Daoy (cell line): ENCODE data around the gene PRAC2. TPM values are rescaled to one million over a fixed set of nuclear protein-coding genes. Genes with fewer than 3 reads are reported as not detected.

Experiments used
- DNase-seq: peaks from one replicate; pipeline ENCODE4 v3.0.0-alpha.2; 2015; ENCODE audit warnings: low read depth
- total RNA-seq: library from RNA; depleted of rRNA; stranded (reverse); fragments of >200 nt; shearing (Covaris generic); gene quantifications from 2 replicates; pipeline ENCODE4 v1.2.3, GENCODE V29; 2014

Gene PRAC2
- total RNA-seq, 1 experiment from 2014 or later: not detected

DNA sequence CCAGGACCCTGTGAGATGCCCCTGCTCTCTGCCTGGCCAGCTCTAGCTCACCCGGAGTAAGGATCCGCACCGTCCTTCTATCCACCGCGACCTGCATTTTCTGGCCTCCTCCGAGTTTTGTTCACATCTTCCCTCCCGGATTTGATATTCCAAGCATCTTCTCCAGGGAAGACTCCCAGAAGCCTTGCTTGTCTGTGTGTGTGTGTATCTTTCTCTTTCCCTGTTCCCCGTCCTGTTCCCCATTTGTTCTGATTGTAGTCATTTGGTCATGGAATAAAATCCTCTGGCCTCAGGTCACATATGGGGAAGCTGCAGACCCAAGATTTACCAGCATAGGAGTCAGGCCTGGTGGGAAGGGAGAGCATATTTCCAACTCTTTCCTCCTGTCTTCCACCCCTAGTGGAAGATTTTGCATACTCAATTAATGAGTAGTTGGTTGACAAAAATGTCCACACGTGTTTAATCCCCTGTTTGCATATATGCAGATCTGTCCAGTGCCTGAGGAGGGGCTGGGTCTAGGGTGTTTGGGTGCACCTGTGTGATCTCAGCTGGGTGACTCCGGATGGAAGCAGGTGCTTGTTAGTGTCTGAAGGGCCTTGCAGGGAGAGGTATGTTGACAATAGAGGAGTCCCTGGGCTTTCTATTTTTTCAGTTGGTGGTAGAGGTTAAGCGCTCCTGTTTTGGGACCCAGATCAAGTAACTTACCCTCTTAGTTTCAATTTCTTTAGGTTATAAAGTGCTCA, 2.5 kb upstream of the PRAC2 start:
- DNase-seq: no peak

DNA sequence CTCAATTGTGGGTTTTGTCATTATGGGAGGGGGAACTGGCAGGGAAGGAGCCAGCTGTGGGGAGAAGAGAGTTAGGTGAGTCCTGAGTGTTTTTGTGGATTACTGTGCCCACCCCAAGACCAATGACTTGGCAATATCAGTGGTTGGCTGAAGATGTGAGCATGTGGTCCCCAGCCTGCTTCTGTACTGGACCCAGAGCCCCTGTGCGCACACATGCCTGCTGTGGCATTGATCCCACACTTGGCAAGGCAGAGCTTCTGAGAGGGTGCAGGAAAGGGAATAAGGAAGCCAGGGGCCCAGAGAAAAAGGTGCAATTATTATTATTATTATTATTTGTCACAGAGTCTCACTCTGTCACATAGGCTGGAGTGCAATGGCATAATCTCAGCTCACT, 2.0 kb upstream of the PRAC2 start:
- DNase-seq: no peak

DNA sequence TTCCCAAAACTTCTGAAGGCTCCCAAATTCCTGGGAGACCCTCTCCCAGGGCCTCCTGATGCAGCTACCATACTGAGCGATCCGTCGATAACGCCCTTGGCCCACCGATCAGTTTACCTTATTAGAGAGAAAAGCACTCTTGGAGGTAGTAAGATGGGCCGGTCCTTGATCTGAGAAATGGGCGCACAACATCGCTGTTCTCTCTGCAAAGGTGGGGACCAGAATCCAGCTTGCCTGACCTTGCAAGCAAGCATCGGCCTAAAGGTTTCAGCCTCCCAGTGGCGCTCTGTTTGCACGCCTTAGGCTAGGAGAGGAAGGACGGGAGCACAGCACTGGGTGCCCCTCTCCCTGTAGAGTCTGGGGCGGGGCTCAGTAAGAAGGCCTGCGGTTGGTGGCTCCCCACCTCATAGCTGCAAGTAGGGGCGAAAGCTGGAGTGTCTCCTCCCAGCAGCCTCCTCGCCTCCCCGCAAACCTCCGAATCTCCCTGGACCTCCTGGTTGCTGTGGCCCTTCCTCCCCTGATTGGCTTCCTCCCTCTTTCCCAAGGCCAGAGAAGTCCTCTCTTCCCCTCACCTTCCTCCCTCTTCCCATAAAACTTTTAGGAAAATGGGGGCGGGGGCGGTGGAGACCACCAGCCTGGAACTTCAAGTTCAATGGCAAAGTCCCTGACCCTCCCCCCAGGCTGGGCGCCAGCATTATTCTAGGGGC, 631 bp upstream of the PRAC2 start, which contains the start of gene PRAC1:
TSS of gene PRAC1 (minus strand) at position 318 of the 707 bp plus-strand sequence. CDS start at position 192, 126 bp downstream.
- DNase-seq: no peak

DNA sequence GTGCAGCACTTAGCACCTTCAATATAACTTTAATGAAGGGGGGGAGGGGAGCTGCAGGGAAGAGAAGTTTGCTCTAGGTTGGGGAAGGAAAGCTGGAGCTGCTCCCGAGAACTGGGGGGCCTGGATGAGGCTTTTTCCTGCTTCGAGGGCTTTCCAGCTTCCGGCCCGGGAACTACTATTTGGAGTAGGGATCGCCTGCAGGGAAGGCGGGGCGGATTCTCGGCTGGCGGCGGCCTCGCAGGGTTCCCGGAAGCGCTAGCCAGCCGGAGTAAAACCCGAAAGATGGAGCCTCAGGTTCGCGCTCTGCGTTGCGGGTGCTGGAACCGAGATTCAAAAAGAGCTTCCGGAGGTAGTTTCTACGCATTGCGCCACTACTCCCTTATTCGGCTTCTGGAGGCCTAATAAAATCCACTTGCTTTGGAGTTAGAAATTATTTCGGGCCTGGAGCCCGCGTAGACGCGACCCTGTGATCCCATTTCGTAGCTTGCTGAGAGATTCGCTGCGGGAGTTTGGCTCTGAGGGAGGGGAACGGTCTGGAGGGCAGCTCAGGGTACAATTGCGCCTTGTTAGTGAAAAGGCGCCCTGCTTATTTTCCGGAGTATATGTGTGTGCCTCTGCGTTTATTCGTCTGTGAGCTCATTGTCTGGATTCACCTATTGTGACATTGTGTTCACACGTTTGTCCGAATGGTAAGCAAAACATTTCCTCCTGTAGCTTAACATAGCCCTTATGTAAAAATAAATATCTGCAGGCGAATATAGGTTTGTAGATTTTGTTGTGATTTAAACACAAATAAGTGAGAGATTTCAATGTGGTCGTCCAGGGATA, 652 bp downstream of the PRAC2 start:
- DNase-seq: peak; percentile 35

DNA sequence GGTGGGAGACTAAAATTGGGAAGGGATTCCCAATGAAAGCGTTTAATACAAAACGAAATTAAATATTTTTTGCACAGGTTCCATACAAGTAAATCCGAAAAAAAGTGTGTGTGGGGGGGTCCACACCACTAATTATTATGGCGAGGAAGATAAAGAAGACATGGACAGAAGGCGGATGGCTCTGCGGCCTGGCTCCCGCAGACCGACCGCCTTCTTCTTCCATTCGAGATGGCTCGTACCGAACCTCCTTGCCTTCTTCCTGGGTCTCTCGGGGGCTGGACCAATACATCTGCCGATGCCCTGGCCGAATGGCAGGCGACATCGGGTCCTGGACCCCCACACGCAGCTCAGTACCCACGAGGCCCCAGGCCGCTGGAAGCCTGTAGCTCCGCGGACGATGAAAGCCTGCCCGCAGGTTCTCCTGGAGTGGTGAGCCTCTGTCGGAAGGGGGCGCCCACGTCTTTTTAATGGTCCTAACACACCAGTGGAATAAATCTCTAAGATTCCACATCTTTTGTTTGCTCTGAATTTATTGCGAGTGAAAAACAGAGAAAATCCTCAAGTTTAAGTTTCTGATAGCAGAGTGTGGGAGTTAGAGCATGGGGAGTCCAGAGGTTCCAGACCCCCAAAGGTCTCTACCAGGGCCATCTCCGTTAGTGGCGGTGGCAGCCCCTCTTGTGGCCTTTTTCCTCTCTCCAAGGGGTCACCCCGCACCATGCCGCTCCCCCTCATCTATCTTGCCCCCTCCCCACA, 1.4 kb downstream of the PRAC2 start:
- peak; percentile 67 for DNase-seq

DNA sequence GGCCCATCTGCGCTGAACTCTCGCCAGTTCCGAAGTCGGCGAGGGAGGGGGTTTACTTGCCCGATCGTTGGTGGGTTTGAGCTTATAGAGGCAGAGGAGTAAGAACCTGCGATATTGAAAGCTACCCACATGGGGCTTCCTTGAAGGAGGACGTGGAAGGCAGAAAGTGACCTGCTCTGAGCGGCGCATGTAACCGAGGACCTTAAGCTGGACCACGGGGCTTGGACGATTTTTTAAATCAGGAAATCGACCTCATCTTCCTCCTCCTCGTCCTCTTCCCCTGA, 2.0 kb downstream of the PRAC2 start:
- DNase-seq: no peak

DNA sequence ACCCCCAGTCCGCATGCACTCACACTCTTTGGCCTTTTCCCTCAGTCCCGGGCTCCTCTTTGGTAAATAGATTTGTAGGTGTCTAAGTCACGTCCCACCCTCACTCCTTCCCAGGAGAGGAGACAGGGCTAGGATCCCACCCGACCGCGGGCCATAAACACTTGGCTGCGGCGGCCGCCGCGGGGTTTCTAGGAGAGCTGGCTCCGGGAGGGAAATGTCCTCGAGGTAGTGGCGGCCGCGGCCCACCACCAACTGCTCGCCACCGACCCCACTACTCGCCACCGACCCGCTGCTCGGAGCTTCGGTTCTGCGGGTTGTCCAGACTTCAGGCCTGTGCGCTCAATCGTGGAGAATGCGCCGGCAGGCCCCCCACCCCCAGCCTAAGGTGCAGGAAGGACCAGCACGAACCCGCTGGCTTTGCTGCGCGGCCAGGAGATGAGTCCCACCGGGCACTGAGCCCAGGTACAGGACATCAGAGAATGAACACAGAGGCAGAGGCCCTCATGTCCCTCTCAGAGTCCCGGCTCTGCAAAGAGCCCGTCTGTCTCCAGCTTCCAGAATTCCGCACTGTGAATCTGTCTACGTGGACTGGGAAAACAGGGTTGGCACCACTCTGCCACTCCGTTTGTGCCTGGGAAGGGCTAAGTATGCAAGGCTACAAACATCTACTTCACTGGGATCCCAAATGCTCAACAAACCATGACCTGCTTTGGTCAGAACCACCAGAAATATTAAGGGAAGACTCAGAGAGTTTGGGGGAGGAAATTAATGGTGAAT, 2.5 kb downstream of the PRAC2 start:
- DNase-seq: no peak

DNA sequence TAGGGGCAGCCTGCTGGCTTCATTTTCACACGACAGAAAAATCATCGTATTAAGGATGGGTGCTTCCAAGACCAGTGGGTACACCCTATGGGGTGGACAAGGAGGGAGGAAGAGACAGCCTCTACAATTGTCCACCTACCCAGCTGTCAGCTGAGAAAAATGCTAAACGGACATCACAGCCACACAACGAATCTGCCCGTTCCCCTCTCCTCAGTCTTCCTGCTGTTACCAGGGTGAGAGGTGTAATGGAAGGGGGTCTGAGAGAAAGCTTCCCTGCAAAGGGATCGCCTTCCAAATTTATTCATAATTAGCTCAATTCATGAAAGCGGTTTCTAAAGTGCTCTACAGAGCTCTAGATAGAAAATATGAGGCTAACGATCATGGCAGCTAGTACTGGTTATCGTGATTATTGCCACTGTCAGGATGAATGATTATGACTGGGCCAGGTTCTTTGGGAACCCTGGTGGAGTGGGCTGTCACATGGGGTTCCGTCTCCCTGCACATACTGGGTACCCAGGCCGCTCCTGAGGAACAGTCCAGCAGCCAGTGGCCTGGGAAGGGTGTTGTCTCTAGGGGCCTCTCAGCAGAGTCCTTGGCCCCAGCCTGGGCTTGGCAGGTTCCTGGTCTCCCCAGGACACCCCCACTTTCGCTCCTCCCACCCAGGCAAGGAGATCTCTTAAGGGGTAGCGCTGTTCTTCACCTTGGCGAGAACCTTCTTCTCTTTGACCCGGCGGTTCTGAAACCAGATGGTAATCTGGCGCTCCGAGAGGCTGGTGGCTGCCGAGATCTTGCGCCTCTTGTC, 3.3 kb downstream of the PRAC2 start:
- no peak for DNase-seq

DNA sequence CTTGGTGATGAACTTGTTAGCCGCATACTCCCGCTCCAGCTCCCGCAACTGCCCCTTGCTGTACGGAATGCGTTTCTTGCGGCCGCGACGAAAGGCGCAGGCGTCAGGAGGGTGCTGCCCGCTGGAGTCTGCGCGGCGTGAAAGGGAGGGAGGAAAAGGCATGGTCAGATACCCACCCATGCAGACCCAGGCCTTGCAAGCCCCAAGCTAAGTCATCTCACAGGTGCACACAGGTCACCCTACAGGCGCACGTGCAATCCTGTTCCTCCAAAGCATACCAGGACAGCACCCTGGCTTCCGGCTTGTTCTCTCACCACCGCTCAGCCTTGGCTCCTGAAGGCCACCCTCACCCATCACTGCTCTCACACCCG, 3.9 kb downstream of the PRAC2 start:
- DNase-seq: no peak

DNA sequence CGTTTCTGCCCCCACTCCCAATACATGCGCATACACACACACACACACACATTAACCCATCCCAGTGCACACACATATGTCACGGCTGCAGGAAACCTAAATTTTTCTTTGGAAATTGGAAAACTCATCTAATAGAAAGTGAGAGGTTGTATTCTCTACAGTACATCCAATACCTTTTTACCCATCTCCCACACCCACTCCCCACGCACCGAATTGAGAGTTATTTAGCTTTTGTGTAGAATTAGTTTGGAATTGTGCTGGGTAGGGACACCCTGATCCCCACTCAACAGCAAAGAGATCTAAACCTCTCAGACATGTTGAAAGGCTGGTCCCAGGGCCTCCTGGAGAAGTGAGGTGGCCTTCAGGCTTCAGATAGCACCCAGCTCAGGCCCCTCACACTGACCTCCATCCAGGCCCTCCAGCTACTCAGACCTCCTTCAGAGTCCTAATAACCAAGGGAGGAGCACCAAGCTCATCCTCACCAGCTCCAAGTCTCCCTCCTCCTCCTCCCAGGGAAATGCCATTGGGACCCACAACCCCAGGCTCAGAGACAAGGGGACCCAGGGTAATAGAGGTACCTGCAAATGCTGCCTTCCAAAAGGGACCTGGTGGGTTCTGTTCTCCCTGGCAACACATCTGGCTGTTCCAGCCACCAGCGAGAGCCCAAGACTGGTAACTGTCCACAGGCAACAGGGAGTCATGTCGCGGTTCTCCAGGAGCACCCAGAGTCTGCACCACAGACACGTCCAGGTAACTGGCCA, 4.6 kb downstream of the PRAC2 start:
- DNase-seq: no peak

DNA sequence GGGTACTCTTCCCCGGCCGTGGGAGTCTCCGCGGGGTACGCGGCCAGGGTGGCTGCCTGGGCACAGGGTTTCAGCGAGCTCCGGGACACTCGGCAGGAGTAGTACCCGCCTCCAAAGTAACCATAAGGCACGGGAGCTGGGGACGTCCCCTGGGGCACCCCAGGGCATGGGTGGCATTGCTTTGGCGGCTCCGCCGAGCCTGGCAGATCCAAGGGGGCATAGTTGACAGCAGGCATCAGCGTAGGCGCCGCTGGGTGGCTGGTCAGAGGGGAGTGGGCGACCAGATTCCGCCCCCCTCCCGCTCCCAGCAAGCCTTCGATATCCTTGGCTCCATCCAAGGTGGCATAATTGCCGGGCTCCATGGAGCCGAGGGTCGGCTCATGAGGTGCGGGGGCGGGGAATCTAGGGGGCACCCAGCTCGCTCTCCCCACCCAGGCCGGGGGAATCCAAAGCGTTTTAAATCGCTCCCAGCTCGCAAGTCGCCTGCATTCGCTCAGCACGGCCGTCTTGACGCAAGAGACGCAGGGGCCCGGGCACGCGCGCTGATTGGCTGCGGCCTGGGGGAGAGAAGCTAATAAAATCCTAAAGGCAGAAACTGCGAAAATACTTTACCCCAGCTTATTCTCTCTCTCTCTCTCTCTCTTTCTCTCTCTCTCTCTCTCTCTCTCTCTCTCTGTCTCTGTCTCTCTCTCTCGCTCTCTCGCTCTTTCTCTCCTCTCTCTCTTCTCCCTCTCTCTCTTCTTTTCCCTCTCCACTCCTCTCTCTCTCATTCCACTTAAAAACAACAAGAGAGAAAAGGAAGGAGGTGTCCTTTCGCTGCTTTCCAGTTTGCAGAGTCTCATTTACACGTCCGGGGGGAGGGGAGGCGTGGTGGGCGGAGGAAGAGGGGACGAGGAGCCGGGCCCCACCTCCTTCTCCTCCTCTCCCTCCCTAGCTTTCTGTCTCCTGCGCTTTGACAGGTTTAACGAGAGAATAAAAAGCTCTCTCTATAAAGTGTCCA, 5.5 kb downstream of the PRAC2 start, which contains the start of gene HOXB13:
TSS of gene HOXB13 (minus strand) at position 519 of the 1,000 bp plus-strand sequence. CDS start at position 362, 157 bp downstream.
- peak; percentile 74 for DNase-seq

DNA sequence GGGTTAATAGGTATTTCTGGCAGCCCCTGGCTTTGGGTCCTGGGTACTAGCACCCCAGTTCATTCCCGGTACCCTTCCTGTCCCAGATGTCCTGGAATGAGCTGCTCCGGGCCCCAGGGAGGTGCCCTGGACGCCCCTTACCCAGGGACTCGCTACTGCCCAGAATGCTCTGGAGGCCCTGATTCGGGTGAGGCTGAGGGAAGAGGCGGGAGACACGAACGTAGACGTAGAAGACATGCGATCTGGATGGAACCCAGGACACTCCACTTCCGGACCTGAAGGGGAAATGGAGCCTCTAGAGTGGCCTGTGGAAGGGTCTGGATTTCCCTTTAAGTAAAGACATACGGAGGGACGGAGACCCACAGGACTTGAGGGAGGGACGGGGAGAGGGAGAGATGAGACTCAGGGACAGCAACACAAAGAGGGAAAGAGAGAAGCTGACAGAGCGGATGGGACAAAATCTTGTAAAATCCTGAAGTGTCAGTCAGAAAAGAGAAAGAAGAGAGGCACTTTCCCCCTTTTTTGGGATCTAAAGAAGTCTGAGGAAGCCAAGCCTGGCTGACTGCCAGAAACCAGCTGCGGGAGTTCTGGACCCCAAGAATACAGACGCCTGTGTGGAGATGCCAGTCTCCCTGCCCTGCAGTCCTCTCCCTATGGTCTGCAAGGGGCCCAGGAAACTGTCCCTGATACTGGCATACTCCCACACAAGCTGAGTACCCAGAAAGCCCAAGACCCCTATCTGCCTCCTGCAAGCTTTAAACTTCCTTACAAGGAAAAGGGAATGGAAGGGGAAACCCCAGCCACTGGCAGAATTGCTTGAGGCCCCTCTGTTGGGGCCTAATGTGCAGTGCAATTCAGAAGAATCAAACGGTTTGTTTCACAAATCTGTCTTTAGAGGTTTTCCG, 6.6 kb downstream of the PRAC2 start:
- DNase-seq: no peak

DNA sequence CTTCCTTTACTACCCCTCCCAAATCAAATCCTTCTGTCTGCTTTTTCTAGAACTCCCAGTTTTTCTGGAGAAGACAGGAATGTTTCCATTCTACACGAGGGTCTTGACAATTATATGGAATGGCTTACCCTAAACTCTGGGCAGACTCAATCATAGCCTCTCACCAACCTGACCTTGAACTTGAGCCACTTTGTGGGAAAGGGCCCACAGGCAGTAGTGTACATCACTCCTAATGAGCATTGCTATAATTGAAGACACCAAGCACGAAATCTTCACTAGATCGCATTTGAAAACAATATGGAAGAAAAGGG, 7.2 kb downstream of the PRAC2 start:
- no peak for DNase-seq

DNA sequence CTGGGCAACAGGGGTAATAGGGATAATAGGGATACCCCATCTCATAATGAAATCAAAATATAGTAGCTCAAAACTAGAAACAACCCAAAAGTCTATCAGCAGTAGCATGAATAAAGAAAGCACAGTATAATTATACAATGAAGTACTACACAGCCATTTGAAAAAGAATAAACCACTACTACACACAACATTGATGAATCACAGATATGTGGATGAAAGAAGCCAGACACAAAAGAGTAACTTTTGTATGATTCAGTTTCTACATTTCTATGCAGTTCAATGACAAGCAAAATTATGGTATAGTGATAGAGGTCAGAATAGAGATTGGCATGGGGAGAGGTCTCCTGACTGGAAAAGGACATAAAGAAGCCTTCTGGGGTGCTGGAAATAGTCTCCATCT, 8.4 kb downstream of the PRAC2 start:
- no peak for DNase-seq

DNA sequence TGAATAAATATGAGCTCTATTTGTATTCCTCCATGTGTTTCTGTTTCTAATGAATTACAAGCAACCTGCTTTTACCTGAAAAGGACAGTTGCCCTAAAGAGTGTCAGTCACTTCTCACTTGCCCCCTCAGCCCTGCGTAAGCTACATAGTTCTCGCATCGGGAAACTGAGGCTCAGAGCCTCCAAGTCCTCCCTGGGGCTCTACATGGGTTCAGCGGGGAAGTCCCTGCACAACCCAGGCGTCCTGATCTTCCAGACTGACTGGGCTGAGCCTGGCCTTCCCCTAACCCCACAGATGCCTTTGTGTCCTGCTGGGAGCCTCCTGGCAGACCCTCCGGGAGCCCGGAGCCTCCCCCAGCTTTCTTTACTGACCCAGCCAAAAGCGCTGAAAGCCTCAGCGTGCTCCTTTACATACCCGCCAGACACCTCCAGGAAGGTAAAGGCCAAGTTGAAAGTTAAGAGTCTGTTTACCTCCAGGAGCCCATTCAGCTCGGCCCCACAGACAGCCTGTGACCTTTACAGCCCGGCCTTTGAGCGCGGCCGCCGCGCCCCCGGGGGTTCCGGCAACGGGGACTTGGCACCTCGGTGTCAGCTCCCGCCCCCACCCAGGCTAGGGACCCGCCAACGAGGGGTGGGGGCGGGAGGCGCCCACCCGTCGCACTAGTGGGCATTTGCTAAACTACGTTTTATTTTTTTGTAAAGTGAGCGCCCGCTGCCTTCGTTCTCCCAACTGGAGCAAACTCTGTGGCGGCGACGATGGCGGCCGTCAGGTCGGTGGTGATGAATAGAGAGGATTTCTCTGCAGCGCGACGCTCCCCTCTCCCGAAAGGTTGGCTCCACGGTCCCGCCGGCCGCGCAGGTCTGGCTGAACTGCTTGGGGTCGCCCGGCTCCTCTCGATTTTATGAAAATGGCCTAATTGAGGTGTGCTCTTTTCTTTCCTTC, 10.0 kb downstream of the PRAC2 start:
- no peak for DNase-seq
